GM18870 (cell line): Measurements from ENCODE around the gene NKG7.

Source experiments
- ATAC-seq: cut with Tn5 transposase; IDR thresholded peaks from one replicate; pipeline ENCODE4 v1.9.1; 2021; ENCODE audit warnings: moderate library complexity; ENCODE audit not compliant: unreplicated experiment

NKG7 gene

GRCh38 chr19:51364200-51365106, 8.0 kb downstream of the NKG7 start:
- no peak for ATAC-seq

- ATAC-seq = no peak
Observed at GRCh38 chr19:51361239-51361638, 11.2 kb downstream of the NKG7 start.

DNA sequence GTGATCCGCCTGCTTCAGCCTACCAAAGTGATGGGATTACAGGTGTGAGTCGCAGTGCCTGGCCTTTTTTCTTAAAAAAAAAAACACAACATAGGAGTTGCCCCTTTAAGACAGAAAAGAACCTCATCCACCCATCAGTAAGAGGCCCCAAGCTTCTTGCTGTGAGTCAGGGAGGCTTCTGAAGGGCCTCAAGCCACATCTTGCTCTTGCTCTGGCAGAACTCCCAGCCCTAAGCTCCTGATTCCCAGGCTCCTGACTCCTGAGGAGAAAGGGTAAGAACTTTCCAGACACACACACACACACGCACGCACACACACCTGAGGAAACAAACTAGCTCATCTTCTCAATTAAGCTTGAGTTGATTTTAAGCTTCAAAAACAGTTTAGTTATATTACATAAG, 13.2 kb downstream of the NKG7 start:
- no peak for ATAC-seq

DNA sequence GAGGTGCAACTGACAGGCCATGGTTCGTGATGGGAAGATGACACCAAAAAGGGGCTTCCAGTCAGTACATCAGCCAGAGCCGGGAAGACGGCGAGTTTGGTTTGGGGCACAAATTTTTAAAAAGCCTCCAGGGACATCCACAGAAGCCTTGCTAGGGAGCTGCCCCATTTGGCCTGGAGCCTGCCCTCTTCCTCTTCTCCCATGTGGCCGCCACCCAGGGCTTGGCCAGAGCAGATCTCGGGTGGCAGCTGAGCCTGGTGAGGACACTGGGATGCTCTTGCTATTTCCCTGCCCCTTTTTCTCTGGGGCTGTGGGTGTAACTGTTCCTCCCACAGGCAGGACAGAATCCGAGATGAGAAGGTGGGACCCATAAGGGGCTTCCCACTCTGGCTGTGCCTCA, 14.5 kb downstream of the NKG7 start:
- ATAC-seq = no peak

- ATAC-seq = no peak
Observed at GRCh38 chr19:51356159-51356801, 16.2 kb downstream of the NKG7 start.

GRCh38 chr19:51354742-51355148, 17.7 kb downstream of the NKG7 start:
- no peak for ATAC-seq

GRCh38 chr19:51354103-51354741, 18.2 kb downstream of the NKG7 start:
- no peak for ATAC-seq

GRCh38 chr19:51352783-51353360, 19.6 kb downstream of the NKG7 start:
- ATAC-seq = no peak

DNA sequence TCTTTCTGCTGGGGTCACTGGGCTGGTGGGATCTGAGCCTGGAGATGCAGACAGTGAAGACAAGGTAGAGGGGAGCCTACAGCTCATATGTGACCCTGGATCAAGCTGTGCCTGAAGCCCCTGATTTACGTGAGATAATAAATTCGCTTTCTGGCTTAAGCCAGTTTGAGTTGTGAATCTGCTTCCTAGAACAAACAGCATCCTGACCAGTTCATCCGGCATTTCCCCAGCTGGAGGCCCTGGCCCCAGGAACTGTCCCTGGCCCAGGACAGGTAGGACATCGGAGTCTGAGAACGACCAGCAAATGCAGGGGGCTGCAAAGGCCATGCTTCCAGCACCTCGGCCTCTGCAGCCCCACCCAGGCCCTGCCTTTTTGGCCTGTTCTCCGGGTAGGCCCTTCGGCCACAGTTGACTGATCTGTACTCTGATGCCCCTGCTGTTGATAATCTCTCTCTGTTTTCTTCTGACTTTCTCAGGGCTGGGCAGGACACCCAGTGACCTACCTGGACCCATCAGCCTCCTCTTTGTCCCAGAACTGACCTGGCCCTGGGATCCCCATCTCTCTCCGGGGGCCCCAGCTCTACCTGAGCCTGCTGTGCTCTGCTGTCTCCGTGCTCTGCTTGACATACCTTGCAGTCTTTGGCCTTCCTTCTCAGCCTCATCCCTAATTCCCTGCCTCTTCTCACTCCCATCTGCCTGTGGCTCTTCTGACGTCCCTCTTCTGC, 21.0 kb downstream of the NKG7 start:
- ATAC-seq = no peak

DNA sequence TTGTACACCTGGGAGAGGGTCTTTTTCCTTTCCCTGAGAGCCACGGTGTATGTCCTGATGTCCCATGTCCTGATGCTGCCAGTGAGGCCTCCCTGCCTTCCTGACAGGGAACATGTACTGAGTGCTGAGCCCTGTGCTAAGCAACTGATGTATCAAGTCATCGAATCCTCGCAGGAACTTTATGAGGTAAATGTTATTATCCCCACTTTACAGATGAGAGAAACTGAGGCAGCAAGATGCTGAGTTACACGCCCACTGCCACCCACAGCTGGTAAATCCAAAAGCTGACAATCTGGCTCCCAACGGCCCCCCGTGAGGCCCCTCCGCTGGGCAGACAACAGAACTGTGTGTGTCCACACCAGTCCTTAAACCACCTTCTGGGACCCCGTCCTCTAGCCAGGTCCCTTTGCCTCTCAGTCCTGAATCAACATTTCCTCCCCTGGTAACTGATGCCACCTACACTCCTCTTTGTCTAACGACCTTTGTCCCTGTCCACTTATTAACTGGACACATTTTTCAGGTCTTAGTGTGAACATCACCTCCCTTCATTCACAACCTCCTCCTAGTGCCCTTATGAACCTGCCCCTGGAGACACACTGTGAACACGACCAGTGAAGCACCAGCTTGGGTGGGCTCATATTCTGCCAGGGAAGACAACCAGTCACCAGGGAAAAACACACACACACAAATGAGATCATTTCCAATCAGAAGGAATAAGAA, 25.1 kb downstream of the NKG7 start:
- no peak for ATAC-seq

- ATAC-seq = no peak
Observed at GRCh38 chr19:51346742-51347141, 25.7 kb downstream of the NKG7 start.

DNA sequence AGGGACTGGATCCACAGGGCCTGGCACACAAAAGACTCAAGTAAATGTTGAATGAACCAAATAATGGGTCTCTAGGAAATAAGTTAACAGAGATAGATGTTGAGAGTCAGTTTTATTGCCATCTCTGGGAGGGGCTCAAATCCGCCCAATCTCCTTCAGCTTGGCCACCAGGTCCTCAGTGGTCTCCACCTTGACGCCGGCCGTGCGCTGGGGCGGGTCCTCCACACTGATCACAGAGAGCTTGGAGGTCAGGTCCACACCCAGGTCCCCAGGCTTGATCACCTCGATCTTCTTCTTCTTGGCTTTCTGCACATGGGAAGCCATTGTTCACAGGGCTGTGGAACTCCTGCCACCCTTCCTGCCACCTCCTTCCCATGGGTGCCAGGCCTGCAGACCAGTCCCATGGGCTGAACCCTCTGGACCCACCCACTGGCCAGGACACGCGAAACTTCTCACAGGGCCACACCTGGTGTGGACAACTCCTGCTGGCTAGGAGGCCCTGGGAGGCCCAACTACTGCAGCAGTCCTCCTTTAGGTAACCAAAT, 27.3 kb downstream of the NKG7 start:
- no peak for ATAC-seq

GRCh38 chr19:51342631-51343569, 29.6 kb downstream of the NKG7 start:
- ATAC-seq = no peak

DNA sequence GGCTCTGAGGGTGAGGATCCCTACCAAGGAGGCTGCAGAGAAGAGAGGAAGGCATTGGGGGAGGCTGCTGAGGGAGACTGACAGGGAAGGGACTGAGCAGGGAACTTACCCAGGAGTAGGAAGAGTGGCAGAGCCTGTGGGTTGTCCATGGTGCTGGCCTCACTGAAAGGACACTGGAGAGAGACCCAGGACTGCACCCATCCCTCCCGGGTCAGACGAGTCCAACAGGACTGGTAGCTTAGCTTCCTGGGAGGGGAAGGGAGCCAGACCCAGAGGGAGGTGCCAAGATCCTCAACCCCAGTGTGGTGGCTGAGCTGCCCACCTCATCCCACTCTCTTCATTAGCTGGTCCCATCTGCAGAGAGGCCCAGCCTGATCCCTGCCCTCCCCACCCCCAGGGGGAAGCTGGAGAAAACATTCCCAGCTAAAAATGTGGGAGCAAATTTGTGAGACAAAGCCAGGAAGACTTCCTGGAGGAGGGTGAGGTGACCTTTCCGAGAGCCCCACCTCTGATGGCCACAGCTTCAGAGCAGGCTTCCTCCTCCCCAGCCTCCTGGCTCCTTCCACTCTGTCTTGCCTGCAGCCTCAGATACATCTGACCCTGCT, 30.4 kb downstream of the NKG7 start, which contains the start of gene VSIG10L:
TSS of gene VSIG10L (minus strand) at position 164 of the 605 bp plus-strand sequence. CDS start at position 149, 15 bp downstream.
- no peak for ATAC-seq

GRCh38 chr19:51341066-51341465, 31.4 kb downstream of the NKG7 start:
- ATAC-seq = no peak

DNA sequence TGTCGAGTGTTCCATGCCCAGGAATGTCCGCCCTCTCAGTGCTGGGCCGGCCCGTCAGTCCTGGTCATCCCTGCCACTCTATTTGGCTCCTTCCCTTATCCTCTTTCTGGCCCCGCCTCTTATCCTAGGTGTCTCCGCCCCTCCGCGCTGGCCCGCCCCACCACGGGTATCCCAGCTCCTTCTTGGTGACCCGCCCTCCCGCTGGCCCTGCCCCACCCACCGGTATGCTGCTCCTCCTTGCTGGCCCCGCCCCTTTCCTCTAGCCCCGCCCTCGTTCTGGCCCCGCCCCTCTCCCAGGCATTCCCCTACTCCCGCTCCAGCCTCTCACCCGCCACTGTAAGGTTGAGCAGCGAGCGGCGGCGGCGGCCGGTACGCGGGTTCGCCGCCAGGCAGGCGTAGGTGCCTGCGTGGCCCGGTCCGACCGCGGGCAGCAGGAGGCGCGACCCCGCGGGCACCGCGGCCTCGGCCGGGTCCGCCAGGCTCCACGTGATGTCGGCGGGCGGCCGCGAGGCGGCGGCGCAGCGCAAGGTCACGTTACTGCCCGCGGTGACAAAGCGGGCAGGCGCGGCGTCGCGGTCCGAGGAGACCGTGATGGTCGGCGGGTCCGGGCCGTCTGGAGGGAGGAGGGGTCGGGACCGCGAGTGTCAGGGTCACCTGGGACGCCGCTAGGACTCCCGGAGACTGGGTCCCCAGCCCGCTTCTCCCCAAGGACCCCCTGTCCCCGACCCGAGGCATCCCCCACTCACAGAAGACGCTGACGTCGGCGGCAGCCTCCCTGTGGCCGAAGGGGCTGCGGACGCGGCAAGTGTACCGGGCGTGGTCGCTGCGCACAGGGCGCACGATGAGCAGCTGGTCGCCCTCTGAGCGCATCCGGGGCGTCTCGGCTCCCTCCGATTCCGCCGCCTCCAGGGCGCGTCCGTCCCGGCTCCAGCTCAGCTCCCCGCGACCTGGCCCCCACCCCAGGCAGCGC, 32.5 kb downstream of the NKG7 start:
- ATAC-seq = no peak

DNA sequence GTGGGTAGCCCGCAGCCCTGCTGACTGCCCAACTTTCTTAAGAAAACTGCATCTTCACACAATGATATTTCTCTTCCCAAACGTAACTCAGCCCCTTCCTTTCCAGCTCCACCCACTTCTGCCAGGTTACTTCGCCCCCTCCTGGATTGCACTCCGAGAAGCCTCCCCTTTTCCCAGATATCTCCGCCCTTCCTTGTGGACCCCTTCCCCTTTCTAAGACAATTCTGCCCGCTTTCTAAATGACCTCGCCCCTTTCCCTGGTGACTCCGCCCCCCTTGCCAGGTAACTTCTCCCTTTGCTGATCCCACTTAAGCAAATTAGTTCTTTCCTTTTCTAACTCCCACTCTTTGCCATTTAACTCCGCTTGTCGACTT, 33.2 kb downstream of the NKG7 start:
- no peak for ATAC-seq
